ENCODE measurements around the gene KCNG2. TPM values are rescaled to one million over a fixed set of nuclear protein-coding genes. Genes with fewer than 3 reads are reported as not detected.

The KCNG2 gene
- total and polyA plus RNA-seq, 2 experiments from 2014 or later, result not detected

DNA sequence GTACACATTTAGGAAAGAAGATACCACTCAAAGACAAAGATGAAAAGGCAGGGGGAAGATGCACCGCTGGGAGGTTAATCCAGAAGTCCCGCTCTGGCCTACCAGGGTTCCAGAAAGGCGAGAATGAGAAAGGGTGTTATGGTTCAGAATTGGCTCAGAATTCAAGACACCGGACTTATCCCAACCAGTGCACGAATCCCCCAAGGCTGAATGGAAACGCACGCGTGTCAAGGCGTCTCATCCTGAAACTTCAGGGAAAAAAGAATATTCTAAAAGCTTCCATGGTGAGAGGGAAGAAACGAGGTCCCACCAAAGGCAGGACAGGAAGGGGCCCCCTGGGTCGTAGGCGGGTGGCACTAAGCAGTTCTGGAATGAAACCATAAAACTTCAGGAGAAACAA is 81.8 kb downstream of the KCNG2 start:
- 94% methylated on average over 12 of the region's 12 CpGs for WGBS (ENCODE audit: low lambda C conversion rate, missing lambda C conversion rate)

GRCh38 chr18:79881695-79882094 is 84.0 kb downstream of the KCNG2 start:
- H3K27ac ChIP-seq, result no peak overlapping the region
- H3K27me3 ChIP-seq, result no peaks in the 10 kb centered on the region
- H4K20me1 ChIP-seq (ENCODE audit: insufficient read depth, poor library complexity, severe bottlenecking), result no peaks in the 10 kb centered on the region
- H3K79me2 ChIP-seq, result no peaks in the 10 kb centered on the region
- H3K9me2 ChIP-seq (replicated peaks; ENCODE audit: insufficient read depth), result no peaks in the 10 kb centered on the region
- 92% methylated on average over 11 of the region's 11 CpGs for WGBS (ENCODE audit: low lambda C conversion rate, missing lambda C conversion rate)
- H3K36me3 ChIP-seq (replicated peaks; ENCODE audit: insufficient read depth, low read depth), result no peaks in the 10 kb centered on the region
- DNase-seq (ENCODE audit: low spot score), result no peak
- H2AFZ ChIP-seq, result no peak overlapping the region
- no peak overlapping the region for H3K4me3 ChIP-seq
- no peak overlapping the region for H3K4me2 ChIP-seq
- no peaks in the 10 kb centered on the region for H3K9me3 ChIP-seq (ENCODE audit: low read depth)
- H3K4me1 ChIP-seq (ENCODE audit: insufficient read depth), result no peaks in the 10 kb centered on the region
- TF ChIP-seq CTCF (IDR thresholded peaks at IDR 0.05; ENCODE audit: poor library complexity) (no peak), EZH2phosphoT487 (IDR thresholded peaks at IDR 0.05; ENCODE audit: low read depth, severe bottlenecking, unreplicated experiment) (no peak), EZH2 (IDR thresholded peaks at IDR 0.05; ENCODE audit: borderline replicate concordance) (no peak)

More for the DNA sequence above, 81.8 kb downstream of the KCNG2 start:
- H3K4me3 ChIP-seq, result no peak overlapping the region
- DNase-seq (ENCODE audit: low spot score), result no peak
- no peaks in the 10 kb centered on the region for H3K4me1 ChIP-seq (ENCODE audit: insufficient read depth)
- H3K36me3 ChIP-seq (replicated peaks; ENCODE audit: insufficient read depth, low read depth), result no peaks in the 10 kb centered on the region
- H2AFZ ChIP-seq, result no peak overlapping the region
- H3K4me2 ChIP-seq, result no peak overlapping the region
- no peaks in the 10 kb centered on the region for H3K79me2 ChIP-seq
- no peak overlapping the region for H3K27ac ChIP-seq
- H4K20me1 ChIP-seq (ENCODE audit: insufficient read depth, poor library complexity, severe bottlenecking), result no peaks in the 10 kb centered on the region
- H3K9me2 ChIP-seq (replicated peaks; ENCODE audit: insufficient read depth), result no peaks in the 10 kb centered on the region
- TF ChIP-seq EZH2phosphoT487 (IDR thresholded peaks at IDR 0.05; ENCODE audit: low read depth, severe bottlenecking, unreplicated experiment), result no peak
- no peaks in the 10 kb centered on the region for H3K9me3 ChIP-seq (ENCODE audit: low read depth)
- H3K27me3 ChIP-seq, result no peaks in the 10 kb centered on the region

DNA sequence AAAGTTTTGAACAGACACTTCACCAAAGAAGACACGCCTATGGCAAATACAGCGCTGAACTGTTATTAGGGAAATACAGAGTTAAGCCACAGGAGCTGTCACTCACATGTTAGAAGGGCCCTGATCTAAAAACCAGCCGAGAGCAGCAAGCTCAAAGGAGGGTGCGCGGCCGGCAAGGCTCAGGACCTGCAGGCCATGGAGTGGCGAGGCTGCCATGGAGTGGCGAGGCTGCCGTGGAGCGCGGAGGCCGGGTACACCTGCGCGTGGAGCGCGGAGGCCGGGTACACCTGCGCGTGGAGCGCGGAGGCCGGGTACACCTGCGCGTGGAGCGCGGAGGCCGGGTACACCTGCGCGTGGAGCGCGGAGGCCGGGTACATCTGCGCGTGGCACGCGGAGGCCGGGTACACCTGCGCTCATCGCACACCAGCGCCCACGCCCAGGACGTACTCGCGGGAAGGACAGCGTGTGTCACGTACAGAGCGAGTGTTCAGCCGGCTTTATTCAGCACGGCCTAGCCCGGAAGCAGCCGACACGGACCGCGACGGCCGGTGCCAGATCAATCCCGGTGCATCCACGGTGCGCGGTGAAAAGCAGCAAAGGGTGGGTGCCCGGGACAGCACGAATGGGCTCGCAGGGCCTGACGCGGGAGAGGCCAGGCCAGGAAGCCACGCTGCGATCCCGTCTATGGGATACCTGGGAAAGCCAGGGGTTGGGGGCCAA is 84.9 kb downstream of the KCNG2 start:
- no peak for TF ChIP-seq CTCF (IDR thresholded peaks at IDR 0.05; ENCODE audit: poor library complexity)
- TF ChIP-seq EZH2phosphoT487 (IDR thresholded peaks at IDR 0.05; ENCODE audit: low read depth, severe bottlenecking, unreplicated experiment), result no peak
- no peak for TF ChIP-seq EZH2 (IDR thresholded peaks at IDR 0.05; ENCODE audit: borderline replicate concordance)
- no peaks in the 10 kb centered on the region for H3K4me1 ChIP-seq (ENCODE audit: insufficient read depth)
- H3K79me2 ChIP-seq, result no peaks in the 10 kb centered on the region

GRCh38 chr18:79883461-79884293 is 85.9 kb downstream of the KCNG2 start:
- H4K20me1 ChIP-seq (ENCODE audit: insufficient read depth, poor library complexity, severe bottlenecking), result no peaks in the 10 kb centered on the region
- H3K4me1 ChIP-seq (ENCODE audit: insufficient read depth), result no peaks in the 10 kb centered on the region
- H2AFZ ChIP-seq, result no peak overlapping the region
- H3K9me3 ChIP-seq (ENCODE audit: low read depth), result no peaks in the 10 kb centered on the region
- H3K9me2 ChIP-seq (replicated peaks; ENCODE audit: insufficient read depth), result no peaks in the 10 kb centered on the region
- WGBS (ENCODE audit: low lambda C conversion rate, missing lambda C conversion rate), result 93% methylated on average over 12 of the region's 31 CpGs
- TF ChIP-seq CTCF (IDR thresholded peaks at IDR 0.05; ENCODE audit: poor library complexity) (no peak), EZH2 (IDR thresholded peaks at IDR 0.05; ENCODE audit: borderline replicate concordance) (no peak), EZH2phosphoT487 (IDR thresholded peaks at IDR 0.05; ENCODE audit: low read depth, severe bottlenecking, unreplicated experiment) (no peak)
- no peak overlapping the region for H3K4me2 ChIP-seq
- no peak overlapping the region for H3K4me3 ChIP-seq
- H3K79me2 ChIP-seq, result no peaks in the 10 kb centered on the region
- H3K27ac ChIP-seq, result no peak overlapping the region
- no peaks in the 10 kb centered on the region for H3K36me3 ChIP-seq (replicated peaks; ENCODE audit: insufficient read depth, low read depth)
- no peak for DNase-seq (ENCODE audit: low spot score)
- H3K27me3 ChIP-seq, result no peaks in the 10 kb centered on the region

More for the DNA sequence above, 84.9 kb downstream of the KCNG2 start:
- H3K4me2 ChIP-seq, result no peak overlapping the region
- no peak for DNase-seq (ENCODE audit: low spot score)
- no peak overlapping the region for H3K27ac ChIP-seq
- no peak overlapping the region for H2AFZ ChIP-seq
- 97% methylated on average over 51 of the region's 68 CpGs for WGBS (ENCODE audit: low lambda C conversion rate, missing lambda C conversion rate)
- no peaks in the 10 kb centered on the region for H3K9me3 ChIP-seq (ENCODE audit: low read depth)
- no peaks in the 10 kb centered on the region for H3K36me3 ChIP-seq (replicated peaks; ENCODE audit: insufficient read depth, low read depth)
- H3K27me3 ChIP-seq, result no peaks in the 10 kb centered on the region
- no peak overlapping the region for H3K4me3 ChIP-seq
- H3K9me2 ChIP-seq (replicated peaks; ENCODE audit: insufficient read depth), result no peaks in the 10 kb centered on the region
- no peaks in the 10 kb centered on the region for H4K20me1 ChIP-seq (ENCODE audit: insufficient read depth, poor library complexity, severe bottlenecking)
